DMS 273 (cell line): ENCODE measurements around the gene BNC1.

ENCODE experiments used
- DNase-seq: peaks from one replicate; lab custom pipeline; 2025; ENCODE audit not compliant: unreplicated experiment; lab: John Stamatoyannopoulos, UW

The BNC1 gene

GRCh38 chr15:83284559-83285283 lies at the start of gene BNC1:
Gene BNC1 (minus strand): TSS chr15:83284664. CDS start chr15:83284628, 36 bp downstream.
- peak; percentile 30 for DNase-seq

GRCh38 chr15:83327041-83327440 lies 42.6 kb upstream of the BNC1 start:
- no peak for DNase-seq

- DNase-seq: no peak
Observed at GRCh38 chr15:83324799-83325198, 40.3 kb upstream of the BNC1 start.

- DNase-seq: no peak
Observed at GRCh38 chr15:83323296-83323711, 38.8 kb upstream of the BNC1 start.

- no peak for DNase-seq
Observed at GRCh38 chr15:83322691-83323090, 38.2 kb upstream of the BNC1 start.

GRCh38 chr15:83322061-83322460 lies 37.6 kb upstream of the BNC1 start:
- DNase-seq: no peak

GRCh38 chr15:83320844-83321243 lies 36.4 kb upstream of the BNC1 start:
- no peak for DNase-seq

- DNase-seq: no peak
Observed at GRCh38 chr15:83320404-83320803, 35.9 kb upstream of the BNC1 start.

- no peak for DNase-seq
Observed at GRCh38 chr15:83319771-83320170, 35.3 kb upstream of the BNC1 start.

- DNase-seq: no peak
Observed at GRCh38 chr15:83318861-83319415, 34.5 kb upstream of the BNC1 start.

GRCh38 chr15:83318036-83318435 lies 33.6 kb upstream of the BNC1 start:
- DNase-seq: no peak

- no peak for DNase-seq
Observed at GRCh38 chr15:83312071-83312470, 27.6 kb upstream of the BNC1 start.

- no peak for DNase-seq
Observed at GRCh38 chr15:83310521-83311456, 26.3 kb upstream of the BNC1 start.

GRCh38 chr15:83308671-83309070 lies 24.2 kb upstream of the BNC1 start:
- DNase-seq: no peak

GRCh38 chr15:83306561-83306960 lies 22.1 kb upstream of the BNC1 start:
- no peak for DNase-seq

- DNase-seq: no peak
Observed at GRCh38 chr15:83305704-83306291, 21.3 kb upstream of the BNC1 start.

- no peak for DNase-seq
Observed at GRCh38 chr15:83304861-83305703, 20.6 kb upstream of the BNC1 start.

GRCh38 chr15:83303535-83303934 lies 19.1 kb upstream of the BNC1 start:
- DNase-seq: no peak

- DNase-seq: no peak
Observed at GRCh38 chr15:83300826-83301225, 16.4 kb upstream of the BNC1 start.

- peak; percentile 17 for DNase-seq
Observed at GRCh38 chr15:83299462-83299861, 15.0 kb upstream of the BNC1 start.
